ENCODE results near the gene CASQ2. TPM values are rescaled to one million over a fixed set of nuclear protein-coding genes. Genes with fewer than 3 reads are reported as not detected.
A peak's percentile ranks its signal among the peaks of the same experiment; 100 is the strongest.
"Not testable (repeated sequence)": the region's sequence is repeated elsewhere in the genome, so short reads cannot be mapped to it uniquely, and the experiment has no call there.

Gene CASQ2
- total RNA-seq, 1 donor from 2014 or later = 804 TPM

- DNase-seq (no peak), ATAC-seq (ENCODE audit: poor library complexity) (no peak)
- intact Hi-C loops (cut with DNase I) = no loop called here
Observed at GRCh38 chr1:115783311-115783710, 14.8 kb upstream of the CASQ2 start.

- intact Hi-C loops (cut with DNase I) = no loop called here
- ATAC-seq (ENCODE audit: poor library complexity) (no peak), DNase-seq (no peak)
Observed at GRCh38 chr1:115782571-115783281, 14.2 kb upstream of the CASQ2 start.

DNA sequence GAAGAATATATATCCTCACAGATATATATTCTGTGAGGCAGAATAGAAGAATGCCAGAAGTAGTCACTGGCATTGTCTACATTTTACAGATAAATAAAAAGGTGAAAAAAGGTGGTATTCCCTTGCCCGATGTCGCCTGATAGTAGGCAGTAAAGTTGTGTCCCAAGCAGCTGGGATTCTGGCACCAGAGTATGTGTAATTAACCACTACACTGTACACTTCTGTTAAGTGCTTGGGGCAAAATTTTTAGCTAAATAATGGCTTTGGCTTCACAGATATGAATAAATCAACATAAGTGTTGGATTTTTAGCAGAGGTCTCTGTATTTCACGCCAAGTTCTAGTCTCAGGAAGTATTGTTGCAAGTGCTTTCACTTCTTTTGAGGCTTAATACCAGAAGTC is 13.3 kb upstream of the CASQ2 start:
- ATAC-seq (ENCODE audit: poor library complexity) (no peak), DNase-seq (no peak)
- intact Hi-C loops (cut with DNase I) = no loop called here

DNA sequence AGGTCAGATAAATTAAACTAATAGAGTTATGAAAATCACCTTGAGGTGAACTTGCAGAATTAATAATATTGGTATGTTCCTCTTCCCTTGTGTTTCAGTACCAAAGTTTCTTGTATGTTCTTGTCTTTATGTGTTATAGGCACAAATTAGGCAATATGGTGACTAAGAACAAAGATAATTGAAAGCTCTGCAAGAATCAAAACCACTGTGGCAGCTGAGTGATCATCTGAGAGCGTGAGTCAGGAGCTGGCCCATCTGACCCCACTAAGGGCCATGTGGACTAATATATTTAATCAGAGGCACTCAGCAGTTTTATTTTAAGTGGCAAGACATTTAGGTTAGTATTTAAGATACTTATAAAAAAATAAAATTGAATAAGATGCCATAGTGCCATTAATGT is 12.8 kb upstream of the CASQ2 start:
- no peak for ATAC-seq (ENCODE audit: poor library complexity)
- no peak for DNase-seq
- intact Hi-C loops (cut with DNase I) = no loop called here

DNA sequence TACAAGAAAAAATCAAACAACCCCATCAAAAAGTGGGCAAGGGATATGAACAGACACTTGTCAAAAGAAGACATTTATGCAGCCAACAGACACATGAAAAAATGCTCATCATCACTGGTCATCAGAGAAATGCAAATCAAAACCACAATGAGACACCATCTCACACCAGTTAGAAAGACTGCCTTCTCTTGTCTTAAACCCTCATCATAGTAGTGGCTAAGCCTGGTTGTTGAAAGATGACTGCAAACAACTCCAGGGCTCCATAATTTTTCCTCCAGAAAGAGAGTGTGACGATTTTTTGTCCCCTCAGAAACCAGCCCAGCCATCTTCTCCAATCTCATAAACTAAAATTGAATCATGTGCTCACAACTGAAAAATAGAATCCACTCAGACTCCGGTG is 12.1 kb upstream of the CASQ2 start:
- ATAC-seq (ENCODE audit: poor library complexity); intact Hi-C loops (cut with DNase I); DNase-seq: not testable (repeated sequence)

DNA sequence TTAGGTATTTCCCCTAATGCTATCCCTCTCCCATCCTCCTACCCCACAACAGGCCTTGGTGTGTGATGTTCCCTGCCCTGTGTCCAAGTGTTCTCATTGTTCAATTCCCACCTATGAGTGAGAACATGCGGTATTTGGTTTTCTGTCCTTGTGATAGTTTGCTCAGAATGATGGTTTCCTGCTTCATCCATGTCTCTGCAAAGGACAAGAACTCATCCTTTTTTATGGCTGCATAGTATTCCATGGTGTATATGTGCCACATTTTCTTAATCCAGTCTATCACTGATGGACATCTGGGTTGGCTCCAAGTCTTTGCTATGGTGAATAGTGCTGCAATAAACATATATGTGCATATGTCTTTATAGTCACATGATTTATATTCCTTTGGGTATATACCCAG is 10.6 kb upstream of the CASQ2 start:
- DNase-seq; ATAC-seq (ENCODE audit: poor library complexity); intact Hi-C loops (cut with DNase I): not testable (repeated sequence)

DNA sequence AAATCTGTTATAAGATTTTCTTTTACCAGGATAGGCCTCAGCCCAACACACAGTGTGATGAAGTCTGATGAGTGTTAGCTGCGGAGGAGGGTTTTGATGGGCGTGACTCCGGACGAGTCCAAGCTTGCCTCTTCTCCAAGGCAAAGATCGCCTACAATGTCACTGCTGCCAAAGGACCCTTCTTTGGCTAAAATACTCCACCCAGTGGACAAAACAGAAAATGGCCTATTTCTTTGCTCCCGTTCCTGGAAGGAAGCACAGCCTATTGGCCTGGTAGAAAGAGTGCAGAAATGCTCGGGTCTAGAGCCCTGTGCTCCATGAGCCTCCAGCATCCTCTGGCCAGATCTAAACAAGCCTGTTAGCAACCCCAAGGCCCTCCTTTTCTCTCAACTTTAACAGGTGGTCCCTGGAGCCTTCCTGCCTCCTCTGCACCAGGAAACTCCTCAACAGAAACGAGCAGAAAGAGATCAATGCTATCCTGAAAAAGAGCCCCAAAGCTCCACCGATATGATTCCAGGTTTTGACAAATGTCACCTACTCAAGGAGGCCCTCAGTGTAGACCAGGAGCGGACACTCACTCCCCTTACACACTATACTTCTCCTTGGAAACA is 3.4 kb upstream of the CASQ2 start:
- peak; percentile 68 for DNase-seq
- intact Hi-C loops (cut with DNase I) = loop anchor here (5.0 kb wide), 1 partner anchor 160 kb away; no protein-coding TSS in a partner anchor
- ATAC-seq (ENCODE audit: poor library complexity) = peak; percentile 77

- DNase-seq (no peak), ATAC-seq (ENCODE audit: poor library complexity) (peak; percentile 21)
- intact Hi-C loops (cut with DNase I) = loop anchor here (5.0 kb wide), 1 partner anchor 159 kb away; no protein-coding TSS in a partner anchor
Observed at GRCh38 chr1:115771094-115771846, 2.8 kb upstream of the CASQ2 start.

GRCh38 chr1:115767403-115767802 is 1.1 kb downstream of the CASQ2 start:
- no peak for DNase-seq
- intact Hi-C loops (cut with DNase I) = loop anchor here (5.0 kb wide), 1 partner anchor 40 kb away; no protein-coding TSS in a partner anchor
- ATAC-seq (ENCODE audit: poor library complexity) = peak; percentile 38

GRCh38 chr1:115765091-115765490 is 3.4 kb downstream of the CASQ2 start:
- DNase-seq = no peak
- intact Hi-C loops (cut with DNase I) = loop anchor here (5.0 kb wide), 1 partner anchor 38 kb away; no protein-coding TSS in a partner anchor
- no peak for ATAC-seq (ENCODE audit: poor library complexity)

GRCh38 chr1:115764541-115764940 is 4.0 kb downstream of the CASQ2 start:
- intact Hi-C loops (cut with DNase I) = no loop called here
- ATAC-seq (ENCODE audit: poor library complexity) (peak; percentile 21), DNase-seq (no peak)

GRCh38 chr1:115762779-115763178 is 5.7 kb downstream of the CASQ2 start:
- ATAC-seq (ENCODE audit: poor library complexity) = no peak
- intact Hi-C loops (cut with DNase I) = no loop called here
- no peak for DNase-seq

GRCh38 chr1:115761601-115762302 is 6.8 kb downstream of the CASQ2 start:
- no peak for ATAC-seq (ENCODE audit: poor library complexity)
- intact Hi-C loops (cut with DNase I) = no loop called here
- no peak for DNase-seq

- DNase-seq (no peak), ATAC-seq (ENCODE audit: poor library complexity) (no peak)
- intact Hi-C loops (cut with DNase I) = no loop called here
Observed at GRCh38 chr1:115757856-115758255, 10.7 kb downstream of the CASQ2 start.

DNA sequence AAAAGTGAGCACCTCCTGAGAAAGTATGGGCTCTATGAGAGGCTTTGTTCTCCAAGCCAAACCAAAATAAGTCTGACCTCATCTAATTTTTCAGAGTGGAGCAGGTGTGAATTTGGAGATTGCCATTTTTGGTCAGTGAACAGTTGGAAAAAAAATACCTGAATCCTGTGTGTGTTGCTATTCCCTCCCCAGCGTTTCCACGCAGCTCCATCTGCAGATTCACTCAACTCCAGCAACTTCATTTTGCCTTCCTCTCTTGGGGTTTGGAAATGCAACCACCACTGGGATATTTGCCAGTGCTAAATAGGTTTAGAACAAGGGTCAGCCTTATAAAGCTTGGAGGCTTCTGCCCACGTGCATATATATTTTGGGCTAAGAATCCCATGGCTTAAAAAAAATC is 11.2 kb downstream of the CASQ2 start:
- peak; percentile 24 for ATAC-seq (ENCODE audit: poor library complexity)
- no peak for DNase-seq
- intact Hi-C loops (cut with DNase I) = no loop called here

DNA sequence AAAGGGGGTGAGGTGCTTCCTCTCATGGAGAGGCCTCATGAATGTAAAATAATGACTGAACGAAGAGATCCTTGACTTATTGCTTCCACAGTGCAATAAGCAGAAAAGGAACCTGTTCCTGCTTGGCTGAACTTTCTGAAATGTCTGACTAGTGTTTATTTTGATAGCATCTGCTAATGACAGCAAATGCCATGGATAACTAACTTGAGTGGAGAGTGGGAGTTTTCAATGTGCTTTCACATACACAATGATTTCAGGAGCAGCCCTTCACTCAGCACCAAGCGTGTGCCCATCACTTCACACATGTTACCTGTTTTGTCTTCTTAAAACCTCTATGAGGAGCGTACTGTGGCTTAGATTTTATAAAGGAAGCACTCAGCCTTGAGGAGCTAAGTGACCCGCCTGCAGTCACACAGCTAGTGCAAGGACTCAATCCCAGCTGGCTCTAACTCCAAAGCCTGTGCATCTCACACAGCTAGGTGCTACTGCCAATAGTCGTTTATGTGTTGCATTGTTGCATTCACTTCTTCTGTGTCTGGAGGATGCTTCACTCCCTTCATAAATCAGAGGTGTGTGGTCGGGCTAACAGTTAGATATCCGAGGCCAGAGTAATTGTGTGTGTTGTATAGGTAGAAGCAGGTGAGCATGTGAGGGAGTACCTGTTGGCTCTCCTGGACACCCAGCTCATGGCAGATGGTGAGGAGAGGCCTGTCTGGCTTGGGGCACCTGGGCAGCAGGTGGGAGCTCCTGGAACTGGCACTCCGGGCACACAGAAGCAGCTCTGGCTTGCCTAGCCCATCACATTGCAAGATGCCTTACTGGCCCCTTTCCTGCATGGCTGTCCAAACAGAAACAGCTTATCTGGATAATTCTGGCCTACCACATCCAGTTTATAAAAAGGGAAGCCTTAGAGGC is 12.8 kb downstream of the CASQ2 start:
- ATAC-seq (ENCODE audit: poor library complexity) = no peak
- intact Hi-C loops (cut with DNase I) = no loop called here
- no peak for DNase-seq

DNA sequence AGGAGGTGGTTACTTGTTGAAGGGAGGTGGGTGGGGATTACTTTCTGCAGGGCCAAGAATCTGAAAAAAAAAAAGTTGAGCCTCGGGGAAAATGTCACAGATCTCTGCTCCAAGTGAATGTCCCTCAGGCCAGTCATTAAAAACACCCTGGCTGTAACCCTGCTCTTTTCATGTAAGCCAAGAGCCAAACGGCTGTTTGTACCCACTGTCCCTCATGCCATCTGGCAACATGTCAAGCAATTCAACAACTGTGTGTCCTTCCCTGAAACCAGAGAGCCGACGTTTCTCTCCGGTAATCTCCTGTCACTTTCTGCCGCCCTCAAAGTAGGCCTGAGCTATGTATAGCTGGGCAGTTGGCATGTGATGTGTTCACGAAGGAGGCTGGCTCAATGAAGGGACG is 14.7 kb downstream of the CASQ2 start:
- no peak for DNase-seq
- peak; percentile 91 for ATAC-seq (ENCODE audit: poor library complexity)

DNA sequence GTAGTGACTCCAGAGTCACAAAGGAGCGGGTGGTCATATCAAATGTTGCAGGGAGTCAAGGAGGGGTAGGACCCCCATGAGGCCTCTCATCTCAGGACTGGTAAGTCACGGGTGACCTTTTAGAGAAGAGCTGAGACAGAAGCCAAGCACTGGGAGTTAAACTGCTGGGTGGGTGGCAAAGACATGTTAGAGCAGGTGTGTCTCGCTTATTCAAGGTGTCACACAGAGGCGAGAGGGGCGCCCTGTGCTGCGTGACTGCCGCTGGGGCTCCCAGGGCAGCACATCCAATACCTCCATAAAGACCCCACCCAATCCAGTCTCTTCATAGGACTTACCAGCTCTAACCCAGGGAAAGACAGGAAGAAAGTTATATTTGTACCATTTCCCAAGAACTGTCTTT is 15.2 kb downstream of the CASQ2 start:
- intact Hi-C loops (cut with DNase I) = no loop called here
- DNase-seq (no peak), ATAC-seq (ENCODE audit: poor library complexity) (no peak)

More for the DNA sequence above, 14.7 kb downstream of the CASQ2 start:
- intact Hi-C loops (cut with DNase I) = no loop called here
